ENCODE measurements around the gene GMDS. TPM values are rescaled to one million over a fixed set of nuclear protein-coding genes. Genes with fewer than 3 reads are reported as not detected.
A peak's percentile ranks its signal among the peaks of the same experiment; 100 is the strongest.

Gene GMDS
- total and polyA plus RNA-seq, 2 of the 8 experiments (the other 6 are each of a cell fraction or from before 2014, with no cell fraction given): 16.8 to 50.0 TPM

DNA sequence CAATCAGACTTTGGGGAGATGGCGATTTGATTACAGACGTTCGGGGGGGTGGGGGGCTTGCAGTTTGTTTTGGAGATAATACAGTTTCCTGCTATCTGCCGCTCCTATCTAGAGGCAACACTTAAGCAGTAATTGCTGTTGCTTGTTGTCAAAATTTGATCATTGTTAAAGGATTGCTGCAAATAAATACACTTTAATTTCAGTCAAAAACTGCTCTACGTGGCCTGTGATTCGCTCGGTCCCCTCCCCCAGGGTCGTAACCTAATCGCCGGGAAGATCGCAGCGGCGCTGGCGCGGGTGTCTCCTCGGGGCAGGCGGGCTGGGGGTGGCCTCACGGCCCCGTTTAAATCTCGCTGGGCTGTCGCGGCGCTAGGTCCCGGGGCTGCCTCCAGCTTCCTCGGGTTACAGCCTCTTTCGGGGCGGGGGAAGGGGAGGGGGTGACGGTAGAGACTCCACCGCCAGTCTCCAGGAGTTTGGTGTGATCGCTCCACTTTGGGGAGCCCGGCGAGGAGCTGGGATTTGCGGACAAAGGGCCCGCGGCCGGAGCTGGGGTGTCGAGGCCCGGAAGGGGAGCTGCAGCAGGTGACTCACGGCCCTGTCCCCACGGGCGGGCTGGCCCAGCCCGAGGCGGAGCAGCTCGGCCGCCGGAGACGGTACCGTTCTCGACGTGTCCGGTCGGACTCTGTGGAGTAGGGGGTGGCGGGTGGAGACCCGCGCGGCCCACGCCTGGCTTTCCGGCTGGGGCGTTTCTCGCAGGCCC lies 631.5 kb downstream of the GMDS start:
- Histone ChIP-seq H3K9ac (replicated peaks in 1 of 4; ENCODE audit: extremely low read depth in 1 of 4, low read depth in 3 of 4, low read length in 3 of 4) (no peak overlapping the region; a peak in 1 of 7 replicates), H3K9me3 (ENCODE audit: insufficient read depth in 2 of 2, low read depth in 1 of 2, low read length in 1 of 2) (no peaks in the 10 kb centered on the region; a peak in 1 of 4 replicates), H2AK5ac (ENCODE audit: low read depth, low read length) (no peak overlapping the region), H3K23me2 (ENCODE audit: low read depth, low read length) (peaks cover 8% of the 10 kb centered on the region; the same call in 1 of the 2 replicates), H2BK12ac (ENCODE audit: low read depth, low read length) (no peak overlapping the region), H3K56ac (replicated peaks; ENCODE audit: insufficient read length, low read depth, low read length) (no peak overlapping the region), H3K27me3 (replicated peaks in 1 of 4; ENCODE audit: control insufficient read depth in 3 of 4, extremely low read depth in 1 of 4, insufficient read depth in 3 of 4, low read length in 3 of 4) (peaks cover 87 to 100% (median 96%) of the 10 kb centered on the region in 4 experiments), H3K79me2 (ENCODE audit: control insufficient read depth in 1 of 2, insufficient read depth in 2 of 2, low read length in 2 of 2) (no peaks in the 10 kb centered on the region), H4K20me1 (replicated peaks in 1 of 2; ENCODE audit: control insufficient read depth in 1 of 2, insufficient read depth in 2 of 2, low read length in 2 of 2) (peaks cover 30 to 33% of the 10 kb centered on the region in 2 experiments), H3K18ac (ENCODE audit: extremely low read depth, low read length) (no peak overlapping the region; the same call in 1 of the 2 replicates), H4K5ac (ENCODE audit: insufficient read length, low read depth, low read length) (no peak overlapping the region), H2BK120ac (replicated peaks; ENCODE audit: low read depth, low read length) (no peak overlapping the region), H2BK5ac (ENCODE audit: low read depth, low read length) (no peak overlapping the region), H4K91ac (replicated peaks; ENCODE audit: insufficient read length, low read length) (no peak overlapping the region), H3K4me2 (ENCODE audit: insufficient read depth in 1 of 2, low read depth in 2 of 2, low read length in 2 of 2) (peak overlapping the region; percentile 75 to 86), H3K4ac (replicated peaks; ENCODE audit: insufficient read length, low read depth, low read length) (no peak overlapping the region), H3K36me3 (ENCODE audit: control insufficient read depth in 2 of 4, insufficient read depth in 4 of 4, low read length in 3 of 4) (peaks cover 0 to 13% (median 0%) of the 10 kb centered on the region in 4 experiments; a peak in 1 of 8 replicates), H3K4me1 (replicated peaks in 1 of 4; ENCODE audit: control insufficient read depth in 3 of 4, insufficient read depth in 4 of 4, low read length in 3 of 4) (peaks cover 0 to 23% (median 11%) of the 10 kb centered on the region in 4 experiments; a peak in 5 of 7 replicates), H4K8ac (ENCODE audit: extremely low read depth, insufficient read depth, low read length) (peak overlapping the region; percentile 64; the same call in 1 of the 2 replicates), H3K4me3 (ENCODE audit: extremely low read depth in 1 of 4, insufficient read depth in 2 of 4, low read depth in 3 of 4, low read length in 4 of 4) (peak overlapping the region; percentile 7 to 52 (median 12); a peak in 5 of 8 replicates), H3K27ac (ENCODE audit: low read depth, low read length) (no peak overlapping the region), H2BK20ac (ENCODE audit: low read length) (no peak overlapping the region), H2BK15ac (ENCODE audit: low read length) (no peak overlapping the region), H3K79me1 (ENCODE audit: low read depth, low read length) (no peaks in the 10 kb centered on the region), H3K14ac (ENCODE audit: insufficient read length) (no peak overlapping the region), H2AFZ (ENCODE audit: low read length) (no peak overlapping the region), H3K23ac (ENCODE audit: insufficient read length) (no peak overlapping the region)
- ChIA-PET CTCF (ENCODE audit: partially characterized antibody) (interaction anchor here (0.7 to 4.4 kb wide), 5 partner anchors 7 to 280 kb away, joined by 3 to 30 read pairs (median 4); no protein-coding TSS in a partner anchor), POLR2A (ENCODE audit: partially characterized antibody) (interaction anchor here (1.0 kb wide), 1 partner anchor 10 kb away, joined by 3 read pairs; no protein-coding TSS in a partner anchor)
- 1% methylated on average over 32 of the region's 60 CpGs; no CpG with 5 or more reads in 1 of the 2 experiments for WGBS, 2 experiments (ENCODE audit: extremely low coverage in 1 of 2, insufficient coverage in 1 of 2, insufficient read length in 1 of 2, insufficient replicate concordance in 2 of 2, low coverage in 1 of 2, low lambda C conversion rate in 2 of 2, missing lambda C conversion rate in 1 of 2)
- FAIRE-seq (no peak), DNase-seq (ENCODE audit: low read depth in 1 of 2, low spot score in 2 of 2) (peak in 1 of 2 experiments; percentile 81)
- TF ChIP-seq TBP (IDR thresholded peaks at IDR 0.05; ENCODE audit: low read depth, low read length) (0 out of 2 replicates have a peak, but pooled peaks have one; percentile 26), CBX5 (IDR thresholded peaks at IDR 0.05; ENCODE audit: low read depth, low read length) (no peak), RNF2 (IDR thresholded peaks at IDR 0.05; ENCODE audit: borderline replicate concordance, low read depth, low read length, missing control alignments, poor library complexity, severe bottlenecking) (peak; percentile 76), EP300 (IDR thresholded peaks at IDR 0.05; ENCODE audit: borderline replicate concordance in 1 of 2, low read depth in 2 of 2, low read length in 2 of 2) (no peak), TCF12 (IDR thresholded peaks at IDR 0.05; ENCODE audit: low read depth, low read length) (peak; percentile 12; the same call in 1 of the 2 replicates), CHD2 (IDR thresholded peaks at IDR 0.05; ENCODE audit: low read length) (peak; percentile 68; the same call in 1 of the 2 replicates), SUZ12 (IDR thresholded peaks at IDR 0.05; ENCODE audit: low read length) (peak; percentile 91), KDM4A (IDR thresholded peaks at IDR 0.05; ENCODE audit: low read depth, low read length, severe bottlenecking) (peak; percentile 22), RBBP5 (IDR thresholded peaks at IDR 0.05; ENCODE audit: borderline replicate concordance, low read depth, low read length) (no peak)
